ENCODE data around the gene ITGB6.

ITGB6 gene

DNA sequence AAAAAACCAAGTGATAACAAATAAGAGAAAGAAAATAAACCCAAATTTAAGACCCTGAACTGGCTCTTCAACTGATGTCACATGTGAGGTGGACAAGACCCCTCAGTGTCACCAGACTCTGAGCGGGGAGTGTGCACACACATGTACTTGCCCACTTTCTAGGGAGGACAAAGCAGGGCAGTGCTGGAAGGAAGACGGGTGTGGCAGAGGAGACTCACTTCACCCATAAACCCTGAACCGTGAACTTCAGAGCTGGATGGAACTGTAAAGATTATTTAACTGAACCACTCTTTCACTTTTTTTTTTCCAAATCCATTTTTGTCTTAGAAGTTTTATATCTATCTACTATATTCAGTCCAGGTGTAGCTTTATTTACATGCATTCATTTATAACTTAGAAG, 149.9 kb downstream of the ITGB6 start:
- DNase-seq (ENCODE audit: low spot score): no peak

Measured in kidney capillary endothelial cell (primary cell).